Measurements from ENCODE around the gene TOX2.

DNA sequence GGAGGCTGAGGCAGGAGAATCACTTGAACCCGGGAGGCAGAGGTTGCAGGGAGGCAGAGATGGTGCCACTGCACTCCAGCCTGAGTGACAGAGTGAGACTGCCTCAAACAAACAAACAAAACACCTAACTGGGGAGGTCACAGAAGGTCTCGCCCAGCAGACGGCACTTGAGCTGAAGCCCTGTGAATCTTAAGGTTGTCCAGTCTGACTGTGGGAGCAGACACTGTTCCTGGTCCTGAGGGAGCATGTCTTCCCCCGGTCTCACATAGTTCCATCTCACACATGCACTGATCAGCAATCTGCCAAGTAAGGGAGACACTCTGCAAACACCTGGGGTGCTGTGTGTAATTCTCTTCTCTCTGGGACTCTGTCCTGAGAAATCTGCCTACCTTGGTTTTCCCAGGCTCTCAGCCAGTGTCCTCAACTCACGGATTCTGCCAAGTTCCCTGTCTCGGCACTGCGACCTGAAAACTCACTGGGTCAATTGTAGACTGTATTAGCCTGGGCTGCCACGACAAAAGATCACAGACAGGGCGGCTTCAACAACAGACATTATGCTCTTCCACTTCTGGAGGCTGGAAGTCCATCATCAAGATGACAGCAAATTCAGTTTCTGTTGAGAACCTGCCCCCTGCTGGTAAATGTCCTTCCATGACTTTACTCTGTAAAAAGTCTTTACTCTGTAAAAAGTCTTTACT is 178.0 kb downstream of the TOX2 start:
- TF ChIP-seq POLR2AphosphoS5 (IDR thresholded peaks at IDR 0.05; ENCODE audit: low read depth, low read length) (no peak), TAF1 (IDR thresholded peaks at IDR 0.05; ENCODE audit: low read depth, low read length) (no peak), POLR2A (IDR thresholded peaks at IDR 0.05; ENCODE audit: low read depth, low read length) (no peak), SPI1 (IDR thresholded peaks at IDR 0.05; ENCODE audit: low read depth, low read length) (no peak), PAX5 (IDR thresholded peaks at IDR 0.05; ENCODE audit: insufficient read depth, low read length, severe bottlenecking) (no peak)

Measured in GM12891 (cell line).